GM13977 (cell line): ENCODE measurements around the gene TNXB.

Experiments used
- DNase-seq: peaks from one replicate; pipeline ENCODE4 v3.0.0; 2012; ENCODE audit warnings: low spot score
- in situ Hi-C: fragments of 300-500 bp; cut with MboI; formaldehyde crosslinking; loops from one replicate; pipeline ENCODE4 v1.12.0; 2022; ENCODE audit warnings: low sequenced_read_pairs, low pct_unique_long_range_greater_than_20kb, mixed read lengths, inconsistent platforms; ENCODE audit not compliant: unreplicated experiment
- TF ChIP-seq, protein P1 (sequence below): IDR thresholded peaks from 2 replicates; pipeline ENCODE4 v1.5.1; 2012; ENCODE audit warnings: mild to moderate bottlenecking, control low read depth; ENCODE audit not compliant: insufficient read depth; ENCODE audit errors: extremely low read depth, missing control alignments

TNXB gene

DNA sequence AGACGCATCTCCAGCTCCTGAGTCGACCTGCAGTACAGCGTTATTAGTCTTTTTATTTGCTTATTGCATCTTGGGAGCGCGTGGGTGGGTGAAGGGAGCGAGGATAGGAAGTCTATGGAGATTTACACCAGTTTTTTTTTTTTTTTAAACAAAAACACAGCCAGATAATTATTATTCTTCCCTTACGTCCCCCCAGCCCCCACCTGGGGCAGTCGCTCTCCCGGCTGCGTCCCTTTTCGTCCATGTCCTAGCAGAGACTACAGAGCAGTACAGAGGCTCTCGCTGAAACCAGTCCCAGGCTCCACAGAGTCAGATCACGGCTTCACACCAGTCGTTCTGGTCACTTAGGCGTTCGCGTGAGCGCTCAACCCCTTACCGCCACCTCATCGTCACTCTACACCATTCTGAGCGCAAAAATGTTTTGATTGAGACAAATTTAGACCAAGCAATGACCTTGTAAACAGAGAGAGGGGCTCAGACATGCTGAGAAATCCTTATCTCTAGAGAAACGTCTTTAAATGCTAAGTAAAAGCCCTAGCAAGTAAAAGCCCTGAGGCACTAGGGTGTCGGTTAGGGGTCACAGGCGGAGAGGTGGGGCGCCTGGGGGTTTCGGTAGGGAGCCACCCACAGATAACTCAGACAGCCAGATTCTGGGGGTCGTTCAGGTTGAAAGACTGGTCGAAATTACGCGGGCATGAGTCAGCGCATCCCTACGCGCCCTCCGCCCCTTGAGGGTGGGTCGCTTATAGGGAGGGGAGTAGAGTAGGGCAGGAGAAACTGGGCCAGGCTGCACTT is 43.8 kb upstream of the TNXB start:
- in situ Hi-C loops = no loop called here
- TF ChIP-seq, protein P1, sequence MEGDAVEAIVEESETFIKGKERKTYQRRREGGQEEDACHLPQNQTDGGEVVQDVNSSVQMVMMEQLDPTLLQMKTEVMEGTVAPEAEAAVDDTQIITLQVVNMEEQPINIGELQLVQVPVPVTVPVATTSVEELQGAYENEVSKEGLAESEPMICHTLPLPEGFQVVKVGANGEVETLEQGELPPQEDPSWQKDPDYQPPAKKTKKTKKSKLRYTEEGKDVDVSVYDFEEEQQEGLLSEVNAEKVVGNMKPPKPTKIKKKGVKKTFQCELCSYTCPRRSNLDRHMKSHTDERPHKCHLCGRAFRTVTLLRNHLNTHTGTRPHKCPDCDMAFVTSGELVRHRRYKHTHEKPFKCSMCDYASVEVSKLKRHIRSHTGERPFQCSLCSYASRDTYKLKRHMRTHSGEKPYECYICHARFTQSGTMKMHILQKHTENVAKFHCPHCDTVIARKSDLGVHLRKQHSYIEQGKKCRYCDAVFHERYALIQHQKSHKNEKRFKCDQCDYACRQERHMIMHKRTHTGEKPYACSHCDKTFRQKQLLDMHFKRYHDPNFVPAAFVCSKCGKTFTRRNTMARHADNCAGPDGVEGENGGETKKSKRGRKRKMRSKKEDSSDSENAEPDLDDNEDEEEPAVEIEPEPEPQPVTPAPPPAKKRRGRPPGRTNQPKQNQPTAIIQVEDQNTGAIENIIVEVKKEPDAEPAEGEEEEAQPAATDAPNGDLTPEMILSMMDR = no peak
- no peak for DNase-seq

DNA sequence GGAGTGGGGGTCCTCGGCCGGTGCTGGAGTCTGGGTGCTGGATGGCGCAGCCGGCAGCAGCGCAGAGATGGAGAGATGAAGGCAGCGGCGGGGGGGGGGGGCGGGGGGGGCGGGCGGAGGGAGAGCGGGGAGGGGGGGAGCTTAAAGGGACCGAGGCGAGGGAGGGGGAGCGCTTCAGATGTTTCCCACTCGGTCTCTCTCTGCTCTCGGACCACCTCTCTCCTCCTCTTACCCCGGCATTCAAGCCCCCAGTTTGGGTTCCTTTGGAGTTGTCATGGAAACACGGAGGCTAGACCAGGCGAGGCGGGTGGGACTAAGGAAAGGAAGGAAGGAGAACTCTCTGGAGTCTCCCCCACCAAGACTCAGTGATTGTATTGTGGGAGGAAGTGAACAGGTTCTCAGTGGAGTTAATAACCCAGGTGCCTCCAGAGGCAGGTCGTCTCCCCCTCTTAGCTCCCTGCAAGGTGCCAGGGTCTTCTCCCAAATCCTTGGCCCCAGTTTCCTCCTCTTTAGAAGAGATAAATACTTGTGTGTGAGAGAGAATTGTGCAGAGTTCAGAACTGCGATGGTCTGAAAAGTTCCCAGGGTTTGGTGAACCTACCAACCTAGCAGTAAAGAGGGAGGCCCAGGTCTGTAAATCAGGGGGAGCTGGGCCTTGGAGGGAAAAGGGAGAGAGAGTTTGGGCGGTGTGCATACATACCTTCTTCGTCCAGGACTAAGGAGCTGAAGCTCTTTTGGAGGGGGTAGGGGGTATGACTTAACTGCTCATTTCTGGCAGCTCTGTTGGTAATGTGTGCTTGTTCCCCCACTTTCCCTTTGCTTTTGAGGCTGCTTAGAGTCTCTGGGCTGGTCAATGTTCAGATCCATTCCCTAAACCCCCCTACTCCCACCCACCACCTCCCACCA is 43.0 kb upstream of the TNXB start, which contains the start of gene PRRT1:
PRRT1 (minus strand) TSS at position 77 of the 906 bp plus-strand sequence. CDS start 112 bp downstream, outside the sequence.
- in situ Hi-C loops = no loop called here
- DNase-seq = no peak
- TF ChIP-seq, protein P1 = no peak

DNA sequence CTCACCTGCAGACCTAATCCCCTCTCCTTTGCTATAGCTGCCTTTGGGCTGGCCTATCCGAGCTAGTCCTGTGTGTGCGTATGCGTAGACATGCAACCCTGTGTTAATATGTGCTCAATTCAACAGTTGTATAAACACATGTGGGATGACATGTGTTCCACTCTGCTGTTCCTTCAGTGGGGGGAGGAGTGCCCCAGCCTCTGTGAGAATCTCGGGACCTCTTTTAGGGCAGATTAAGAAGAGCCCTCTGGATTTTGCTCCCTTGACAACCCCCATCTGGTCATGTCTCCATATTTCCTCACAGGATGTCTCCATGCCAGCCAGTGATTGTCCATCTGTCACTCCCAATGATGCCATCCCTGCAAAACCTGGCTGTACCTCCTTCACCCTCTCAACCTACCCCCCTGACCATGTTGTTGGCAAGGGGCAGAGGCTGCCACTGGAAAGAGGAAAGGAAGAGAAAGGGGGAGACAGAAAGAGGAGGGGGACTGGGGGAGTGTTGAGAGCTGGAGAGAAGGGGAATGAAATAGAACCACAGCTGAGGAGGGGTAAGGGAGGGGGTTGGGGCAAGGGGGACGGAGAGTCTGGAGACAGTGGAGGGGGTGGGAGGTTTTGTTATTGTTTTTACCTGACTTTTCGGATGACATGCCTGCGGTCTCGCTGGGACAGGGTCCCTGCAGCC is 42.2 kb upstream of the TNXB start:
- no peak for DNase-seq
- in situ Hi-C loops = no loop called here
- TF ChIP-seq, protein P1 = no peak

DNA sequence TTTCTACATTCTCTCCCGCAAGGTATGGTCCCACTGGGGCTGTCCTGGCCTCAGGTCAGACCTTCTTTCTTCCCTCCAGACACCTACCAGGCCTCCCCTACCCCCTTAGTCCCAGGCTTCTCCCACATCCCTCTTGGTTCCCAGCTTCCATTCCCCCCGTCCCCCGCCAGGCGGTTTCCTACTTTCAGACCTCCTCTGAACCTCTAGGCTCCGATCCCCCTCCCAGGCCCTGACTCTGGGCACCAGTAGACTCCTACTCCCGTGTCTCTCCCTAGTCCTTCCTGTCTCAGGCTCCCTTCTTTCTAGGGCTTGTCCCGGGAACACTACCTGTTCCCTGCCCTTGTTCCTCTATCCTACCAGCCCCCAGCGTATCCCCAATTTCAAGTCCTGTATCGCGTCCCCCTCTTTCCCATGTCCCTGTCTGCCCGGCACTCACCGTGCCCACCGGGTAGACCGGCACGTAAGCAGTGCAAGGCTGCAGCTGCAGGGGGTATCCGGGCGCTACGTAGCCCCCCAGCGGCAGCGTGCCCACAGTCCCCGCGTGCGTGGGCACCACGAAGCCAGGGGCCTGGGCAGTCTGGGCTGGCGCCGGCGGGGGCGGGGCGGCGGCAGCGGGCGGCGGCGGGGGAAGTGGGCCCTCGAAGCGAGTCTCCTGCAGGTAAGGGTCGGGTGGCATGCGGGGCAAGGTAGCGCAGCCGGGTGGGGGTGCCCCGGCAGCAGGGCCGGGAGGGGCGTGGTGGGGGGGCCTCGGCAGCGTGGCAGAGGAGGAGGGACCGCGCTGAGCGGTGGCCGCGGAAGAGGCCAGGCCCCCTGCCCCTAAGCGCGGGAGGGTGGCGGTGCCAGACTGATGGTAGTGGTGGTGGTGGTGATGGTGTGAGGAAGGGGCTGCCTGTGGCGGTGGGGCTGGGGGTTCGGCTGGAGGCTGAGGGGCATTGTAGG is 41.1 kb upstream of the TNXB start:
- DNase-seq = no peak
- in situ Hi-C loops = no loop called here
- TF ChIP-seq, protein P1 = no peak

DNA sequence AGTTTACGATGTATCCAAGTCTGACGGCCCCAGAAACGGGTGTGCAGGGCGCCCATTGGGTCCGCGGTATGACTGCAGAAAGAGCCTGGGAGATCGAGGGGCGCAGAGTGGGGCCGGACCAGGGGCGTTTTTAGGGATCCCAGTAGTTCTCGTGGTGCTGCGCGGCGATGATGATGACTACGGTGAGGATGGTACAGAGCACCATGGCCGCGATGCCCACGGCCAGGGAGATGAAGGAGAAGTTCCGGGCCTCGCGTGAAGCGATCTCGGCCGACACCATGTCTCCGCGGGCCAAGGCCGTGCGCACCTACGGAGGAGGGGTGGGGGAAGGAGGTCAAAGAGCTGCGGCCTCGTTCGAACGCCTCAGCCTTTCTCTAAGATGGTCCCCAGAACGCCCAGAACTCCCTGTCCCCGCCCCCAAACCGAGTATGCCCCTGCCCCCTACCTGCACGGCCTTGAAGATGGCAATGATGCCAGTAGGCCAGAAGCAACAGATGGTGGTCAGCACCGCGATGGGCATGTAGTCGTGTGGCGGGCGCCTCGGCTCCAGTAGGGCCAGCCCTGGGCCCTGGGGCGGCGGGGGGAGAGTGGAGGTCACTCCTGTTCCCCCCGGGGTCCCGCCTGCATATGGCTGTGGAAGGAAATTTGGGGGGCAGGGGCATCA is 40.1 kb upstream of the TNXB start:
- in situ Hi-C loops = no loop called here
- DNase-seq = no peak
- TF ChIP-seq, protein P1 = no peak
